Aorta (tissue), 5 donors: Measurements from ENCODE around the gene NEK9. TPM values are rescaled to one million over a fixed set of nuclear protein-coding genes. Genes with fewer than 3 reads are reported as not detected.

Source experiments
- ATAC-seq: fragments of 200-7000 bp; cut with Tn5 transposase; one replicate; pipeline ENCODE4 v1.9.1; 2022; ENCODE audit warnings: moderate library complexity; ENCODE audit not compliant: low FRiP score
- DNase-seq, 2 donors: peaks; one replicate each; pipeline ENCODE4 v3.0.0-alpha.2; 2020
- H3K27ac ChIP-seq, 2 donors: one replicate each; pipeline ENCODE4 v1.5.1; 2013; ENCODE audit warnings: low read length in 2 of 2, mild to moderate bottlenecking in 2 of 2, moderate library complexity in 2 of 2, control low read depth in 1 of 2, inconsistent platforms in 1 of 2, low read depth in 1 of 2
- H3K27me3 ChIP-seq, 2 donors: one replicate each; pipeline ENCODE4 v1.6.1; 2013; ENCODE audit warnings: control low read depth in 1 of 2, low read length in 1 of 2, mild to moderate bottlenecking in 1 of 2, moderate library complexity in 1 of 2; ENCODE audit not compliant: insufficient read depth in 2 of 2, control insufficient read depth in 1 of 2
- H3K36me3 ChIP-seq, 2 donors: one replicate each; pipeline ENCODE4 v1.6.1; 2013; ENCODE audit warnings: control low read depth in 1 of 2, low read length in 1 of 2, mild to moderate bottlenecking in 1 of 2; ENCODE audit not compliant: insufficient read depth in 2 of 2, control insufficient read depth in 1 of 2
- H3K4me1 ChIP-seq, 2 donors: one replicate each; pipeline ENCODE4 v1.6.1; 2013; ENCODE audit warnings: low read length in 2 of 2, control low read depth in 1 of 2, mild to moderate bottlenecking in 1 of 2, moderate library complexity in 1 of 2; ENCODE audit not compliant: insufficient read depth in 2 of 2, control insufficient read depth in 1 of 2
- H3K4me3 ChIP-seq, 2 donors: one replicate each; pipeline ENCODE4 v1.5.1; 2013; ENCODE audit warnings: low read length in 2 of 2, control low read depth in 1 of 2, mild to moderate bottlenecking in 1 of 2
- H3K9me3 ChIP-seq: one replicate; pipeline ENCODE4 v1.6.1; 2013; ENCODE audit warnings: mild to moderate bottlenecking, low read length; ENCODE audit not compliant: control insufficient read depth
- WGBS, 2 donors: extraction: QIAGEN DNeasy Blood & Tissue Kit; methylation state at CpG; one replicate each; pipeline ENCODE4 v1.1.7; 2013; 5-methylcytosine and 5-hydroxymethylcytosine counted together
- intact Hi-C, 2 donors: fragments of 100-400 bp; cut with DNase I; formaldehyde crosslinking; loops; one replicate each; pipeline versions ENCODE4 v1.14.2 to v1.15.0; 2022
- polyA plus RNA-seq, 2 donors: library from polyadenylated mRNA; stranded (reverse); fragments of 200-250 nt; gene quantifications; one replicate each; pipeline ENCODE4 v1.2.3, GENCODE V29; 2013
- total RNA-seq, 2 donors: library from RNA; stranded (reverse); fragmentation: NEBNext Ultra II Directional; extraction: Animal tissue kit (Norgen Biotek cat#: 25700); gene quantifications; one replicate each; pipeline ENCODE4 v1.2.1, GENCODE V29; 2021
- donor health status: healthy with polysubstance abuse.
- donor health status: Bipolar disorder and iron deficiency.
- donor health status: DM: no; HTN: no; CAD: no.
- donor health status: DM: no; HTN: no; CAD: no.
- donor health status: DM: yes; HTN: yes; CAD: no.

Gene NEK9
- total and polyA plus RNA-seq, 4 donors = 19.5 to 104 (median 61.8) TPM

DNA sequence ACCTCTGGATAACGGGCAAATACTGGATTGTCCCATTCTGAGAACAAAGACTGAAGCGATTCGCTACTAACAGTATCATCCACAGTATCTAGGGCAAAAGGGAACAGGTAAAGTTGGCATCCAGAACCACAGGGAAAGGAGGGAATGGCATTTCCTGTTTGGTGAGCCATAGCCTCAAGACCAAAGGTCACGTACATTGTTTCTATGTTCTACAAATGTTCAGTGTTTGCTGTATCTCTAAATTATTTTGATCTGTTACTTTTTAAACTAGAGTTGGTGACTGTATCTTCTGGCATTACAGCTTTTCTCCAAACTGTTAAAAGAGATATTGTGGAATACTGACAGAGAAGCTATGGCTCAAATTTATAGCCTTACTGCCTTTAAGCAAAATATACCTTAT is 85.2 kb downstream of the NEK9 start:
- H3K4me3 ChIP-seq = no peak overlapping the region
- WGBS, 2 donors = 89 to 95% methylated on average over 4 of the region's 4 CpGs
- peaks cover 0 to 2% of the 10 kb centered on the region in 2 donors for H3K4me1 ChIP-seq
- H3K27me3 ChIP-seq = no peaks in the 10 kb centered on the region
- DNase-seq (no peak), ATAC-seq (no peak)
- intact Hi-C loops = no loop called here
- H3K36me3 ChIP-seq = peaks cover 1 to 2% of the 10 kb centered on the region in 2 donors
- H3K9me3 ChIP-seq = no peaks in the 10 kb centered on the region
- H3K27ac ChIP-seq = no peak overlapping the region

DNA sequence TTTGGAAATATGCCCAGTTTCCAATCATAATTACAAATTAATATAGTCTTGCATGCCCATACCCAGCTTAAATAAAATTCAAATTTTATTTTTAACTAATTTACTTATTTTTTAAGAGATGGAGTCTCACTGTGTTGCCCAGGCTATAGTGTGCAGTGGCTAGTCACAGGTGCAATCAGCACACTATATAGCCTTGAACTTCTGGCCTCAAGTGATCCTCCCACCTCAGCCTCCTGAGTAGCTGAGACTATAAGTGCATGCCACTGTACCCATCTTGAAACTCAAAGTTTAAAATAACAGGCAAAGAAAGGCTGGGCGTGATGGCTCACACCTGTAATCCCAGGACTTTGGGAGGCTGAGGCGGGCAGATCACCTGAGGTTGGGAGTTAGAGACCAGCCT is 85.9 kb downstream of the NEK9 start:
- 97 to 100% methylated on average over 2 of the region's 2 CpGs for WGBS, 2 donors
- Histone ChIP-seq H3K4me3 (no peak overlapping the region), H3K27ac (no peak overlapping the region), H3K27me3 (no peaks in the 10 kb centered on the region), H3K9me3 (no peaks in the 10 kb centered on the region), H3K36me3 (peaks cover 1 to 4% of the 10 kb centered on the region in 2 donors), H3K4me1 (peaks cover 0 to 2% of the 10 kb centered on the region in 2 donors)
- ATAC-seq = no peak
- intact Hi-C loops = no loop called here
- no peak for DNase-seq

DNA sequence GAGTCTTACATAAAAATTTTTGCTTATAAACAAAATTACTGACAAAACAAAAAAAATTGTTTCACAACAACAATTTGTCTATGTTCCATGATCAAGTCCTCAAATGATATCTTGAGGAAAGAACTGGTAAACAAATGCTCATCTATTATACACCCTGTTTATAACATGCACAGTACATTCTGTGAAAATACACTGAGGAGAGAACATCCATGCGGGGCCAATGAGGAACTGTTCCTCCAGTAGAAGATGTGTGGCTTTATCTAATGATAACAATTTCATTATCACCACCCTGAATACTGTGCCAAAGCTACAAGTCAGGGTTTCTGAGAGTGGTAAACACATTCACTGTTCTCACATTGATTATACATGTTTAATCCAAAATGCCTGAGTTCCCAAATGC is 86.3 kb downstream of the NEK9 start:
- Histone ChIP-seq H3K36me3 (peaks cover 1 to 4% of the 10 kb centered on the region in 2 donors), H3K4me1 (peaks cover 0 to 2% of the 10 kb centered on the region in 2 donors), H3K9me3 (no peaks in the 10 kb centered on the region), H3K27ac (no peak overlapping the region), H3K27me3 (no peaks in the 10 kb centered on the region), H3K4me3 (no peak overlapping the region)
- ATAC-seq = no peak
- intact Hi-C loops = no loop called here
- 73 to 83% methylated on average over 1 of the region's 1 CpG for WGBS, 2 donors
- DNase-seq = no peak

DNA sequence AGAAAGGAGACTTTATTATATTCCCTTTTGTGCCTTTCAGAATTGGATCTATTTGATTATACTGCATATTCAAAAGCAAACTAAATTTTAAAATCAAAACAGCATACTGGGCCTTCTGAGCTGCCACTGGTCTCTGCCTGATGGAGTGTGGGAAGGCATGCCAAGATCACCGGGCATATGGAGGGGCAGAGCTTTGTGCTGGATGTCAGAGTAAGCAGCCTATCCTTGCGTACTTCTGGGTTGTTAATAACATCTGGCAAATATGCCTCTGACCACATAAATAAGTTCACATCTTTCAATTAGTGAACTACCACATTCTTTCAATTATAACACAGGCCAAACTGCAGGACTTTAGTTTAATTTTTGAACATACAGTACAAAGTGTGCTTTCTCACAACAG is 93.9 kb downstream of the NEK9 start:
- 91 to 92% methylated on average over 2 of the region's 2 CpGs for WGBS, 2 donors
- intact Hi-C loops = no loop called here
- Histone ChIP-seq H3K9me3 (no peaks in the 10 kb centered on the region), H3K36me3 (peaks cover 2 to 4% of the 10 kb centered on the region in 2 donors), H3K4me3 (no peak overlapping the region), H3K27me3 (no peaks in the 10 kb centered on the region), H3K4me1 (no peaks in the 10 kb centered on the region), H3K27ac (no peak overlapping the region)
- no peak for ATAC-seq
- DNase-seq = no peak

DNA sequence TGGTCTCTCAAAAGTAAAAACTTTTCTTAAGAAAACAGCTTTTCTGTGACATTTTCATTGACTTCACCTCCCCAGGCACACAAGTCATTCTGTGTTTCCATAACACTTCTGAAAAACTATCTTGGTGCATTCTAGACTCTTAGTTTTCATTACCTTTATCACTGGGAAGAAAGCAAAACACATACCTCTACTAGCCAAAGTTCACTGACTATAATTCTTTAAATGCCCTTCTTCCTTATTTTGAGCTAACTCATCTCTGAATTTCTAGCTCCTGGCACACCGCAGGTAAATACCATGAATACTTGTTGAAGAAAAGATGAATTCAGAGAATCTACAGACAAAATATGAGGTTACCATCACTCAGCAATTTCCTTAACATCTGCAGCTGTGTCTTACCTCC is 96.7 kb downstream of the NEK9 start:
- H3K4me1 ChIP-seq = no peaks in the 10 kb centered on the region
- intact Hi-C loops = no loop called here
- no peaks in the 10 kb centered on the region for H3K27me3 ChIP-seq
- H3K9me3 ChIP-seq = no peaks in the 10 kb centered on the region
- no peak overlapping the region for H3K4me3 ChIP-seq
- 0 to 1% methylated on average over 1 of the region's 1 CpG for WGBS, 2 donors
- H3K27ac ChIP-seq = no peak overlapping the region
- ATAC-seq (no peak), DNase-seq (no peak)
- peaks cover 0 to 4% of the 10 kb centered on the region in 2 donors for H3K36me3 ChIP-seq

Other genes with a start within 250 kb of the NEK9 start
- 10 to 100 TPM; 76.1 to 80.3 TPM for gene DLST, start 245.1 kb downstream of the NEK9 start, total RNA-seq
- gene DLST, start 245.1 kb downstream of the NEK9 start, polyA plus RNA-seq = 10 to 100 TPM; 34.7 to 69.4 TPM
- gene RPS6KL1, start 203.8 kb downstream of the NEK9 start, total RNA-seq = 10 to 100 TPM; 12.6 to 17.3 TPM
- gene RPS6KL1, start 203.8 kb downstream of the NEK9 start, polyA plus RNA-seq = 10 to 100 TPM in 1 of 2 donors, 1 to 10 TPM in 1; 3.3 to 13.8 TPM
- 10 to 100 TPM; 29.1 to 33.7 TPM for gene PGF, start 171.5 kb downstream of the NEK9 start, total RNA-seq
- gene PGF, start 171.5 kb downstream of the NEK9 start, polyA plus RNA-seq = 10 to 100 TPM in 1 of 2 donors, 1 to 10 TPM in 1; 7.6 to 16.3 TPM
- gene EIF2B2, start 124.1 kb downstream of the NEK9 start, total RNA-seq = 10 to 100 TPM; 37.4 to 39.8 TPM
- 10 to 100 TPM in 1 of 2 donors, 1 to 10 TPM in 1; 9.5 to 34.8 TPM for gene EIF2B2, start 124.1 kb downstream of the NEK9 start, polyA plus RNA-seq
- 10 to 100 TPM; 26.7 to 43.6 TPM for gene MLH3, start 75.6 kb downstream of the NEK9 start, total RNA-seq
- gene MLH3, start 75.6 kb downstream of the NEK9 start, polyA plus RNA-seq = 10 to 100 TPM in 1 of 2 donors, 1 to 10 TPM in 1; 7.3 to 18.5 TPM
- gene ACYP1, start 63.0 kb downstream of the NEK9 start, total RNA-seq = 10 to 100 TPM; 10.5 to 23.9 TPM
- gene ACYP1, start 63.0 kb downstream of the NEK9 start, polyA plus RNA-seq = 10 to 100 TPM; 11.3 to 21.6 TPM
- gene ZC2HC1C, start 57.4 kb downstream of the NEK9 start, total RNA-seq = 1 to 10 TPM; 1.8 to 2.0 TPM
- 1 to 10 TPM; 3.1 to 8.0 TPM for gene ZC2HC1C, start 57.4 kb downstream of the NEK9 start, polyA plus RNA-seq
- gene TMED10, start 49.6 kb upstream of the NEK9 start, total RNA-seq = 100 to 1,000 TPM; 249 to 277 TPM
- gene TMED10, start 49.6 kb upstream of the NEK9 start, polyA plus RNA-seq = 100 to 1,000 TPM; 114 to 139 TPM
- gene FOS, start 151.8 kb upstream of the NEK9 start, total RNA-seq = 1,000 to 10,000 TPM in 1 of 2 donors, 100 to 1,000 TPM in 1; 129 to 2,160 TPM
- 100 to 1,000 TPM; 154 to 504 TPM for gene FOS, start 151.8 kb upstream of the NEK9 start, polyA plus RNA-seq